Stomach (tissue), 4 donors: ENCODE results near the gene MRPS35.

ENCODE experiments used
- CTCF ChIP-seq, 7 experiments: fragments of 450-650 bp in 4 of 7; fragments of 200-600 bp in 3 of 7; sonication (generic) in 3 of 7; IDR thresholded peaks; one replicate each; pipeline ENCODE4 v1.5.1; 2016 to 2019; ENCODE audit warnings: antibody characterized with exemption in 7 of 7, control low read depth in 2 of 7, mild to moderate bottlenecking in 1 of 7
- POLR2AphosphoS5 ChIP-seq, 3 donors: sonication (generic); formaldehyde crosslinking; IDR thresholded peaks; one replicate each; pipeline ENCODE4 v1.6.1; 2016; ENCODE audit warnings: antibody characterized with exemption in 3 of 3

GRCh38 chr12:27665704-27666103 is 44.9 kb upstream of the MRPS35 start:
- no peak for TF ChIP-seq CTCF (IDR thresholded peaks at IDR 0.05)
- TF ChIP-seq POLR2AphosphoS5 (IDR thresholded peaks at IDR 0.05), result no peak
